Sigmoid colon (tissue), 4 donors: ENCODE measurements around the gene ENTHD1.

Experiments used
- EP300 ChIP-seq, 4 donors: sonication (generic); formaldehyde crosslinking; IDR thresholded peaks; one replicate each; pipeline ENCODE4 v1.6.1; 2017; ENCODE audit warnings: antibody characterized with exemption in 4 of 4
- POLR2A ChIP-seq, 2 donors: fragments of 450-650 bp; IDR thresholded peaks; one replicate each; pipeline ENCODE4 v1.6.1; 2016; ENCODE audit warnings: antibody characterized with exemption in 2 of 2, mild to moderate bottlenecking in 2 of 2, moderate library complexity in 2 of 2
- POLR2AphosphoS5 ChIP-seq, 4 donors: sonication (generic); formaldehyde crosslinking; IDR thresholded peaks; one replicate each; pipeline ENCODE4 v1.6.1; 2017; ENCODE audit warnings: antibody characterized with exemption in 4 of 4
- TF ChIP-seq, protein P1 (sequence below), 4 experiments: fragments of 450-650 bp in 3 of 4; fragments of 200-600 bp in 1 of 4; IDR thresholded peaks; one replicate each; pipeline ENCODE4 v1.5.1; 2016 to 2019; ENCODE audit warnings: antibody characterized with exemption in 4 of 4, mild to moderate bottlenecking in 3 of 4, moderate library complexity in 2 of 4

GRCh38 chr22:39724390-39724789 lies 169.2 kb downstream of the ENTHD1 start:
- TF ChIP-seq, protein P1, sequence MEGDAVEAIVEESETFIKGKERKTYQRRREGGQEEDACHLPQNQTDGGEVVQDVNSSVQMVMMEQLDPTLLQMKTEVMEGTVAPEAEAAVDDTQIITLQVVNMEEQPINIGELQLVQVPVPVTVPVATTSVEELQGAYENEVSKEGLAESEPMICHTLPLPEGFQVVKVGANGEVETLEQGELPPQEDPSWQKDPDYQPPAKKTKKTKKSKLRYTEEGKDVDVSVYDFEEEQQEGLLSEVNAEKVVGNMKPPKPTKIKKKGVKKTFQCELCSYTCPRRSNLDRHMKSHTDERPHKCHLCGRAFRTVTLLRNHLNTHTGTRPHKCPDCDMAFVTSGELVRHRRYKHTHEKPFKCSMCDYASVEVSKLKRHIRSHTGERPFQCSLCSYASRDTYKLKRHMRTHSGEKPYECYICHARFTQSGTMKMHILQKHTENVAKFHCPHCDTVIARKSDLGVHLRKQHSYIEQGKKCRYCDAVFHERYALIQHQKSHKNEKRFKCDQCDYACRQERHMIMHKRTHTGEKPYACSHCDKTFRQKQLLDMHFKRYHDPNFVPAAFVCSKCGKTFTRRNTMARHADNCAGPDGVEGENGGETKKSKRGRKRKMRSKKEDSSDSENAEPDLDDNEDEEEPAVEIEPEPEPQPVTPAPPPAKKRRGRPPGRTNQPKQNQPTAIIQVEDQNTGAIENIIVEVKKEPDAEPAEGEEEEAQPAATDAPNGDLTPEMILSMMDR (IDR thresholded peaks at IDR 0.05): no peak
- no peak for TF ChIP-seq POLR2A (IDR thresholded peaks at IDR 0.05)
- no peak for TF ChIP-seq POLR2AphosphoS5 (IDR thresholded peaks at IDR 0.05)
- no peak for TF ChIP-seq EP300 (IDR thresholded peaks at IDR 0.05)
